GM23338 (cell line): ENCODE measurements around the gene HSF2BP. TPM values are rescaled to one million over a fixed set of nuclear protein-coding genes. Genes with fewer than 3 reads are reported as not detected.

Experiments used
- ATAC-seq: fragments of 200-7000 bp; cut with Tn5 transposase; 3 replicates; pipeline ENCODE4 v1.9.1; 2020
- DNase-seq: peaks from one replicate; pipeline ENCODE4 v3.0.0-alpha.2; 2015; ENCODE audit warnings: low spot score
- H2AFZ ChIP-seq: fragments of 200-600 bp; sonication (generic); 2 replicates; pipeline ENCODE4 v1.8.0; 2016; ENCODE audit warnings: antibody characterized with exemption, mild to moderate bottlenecking, moderate library complexity
- H3F3A ChIP-seq: fragments of 200-600 bp; sonication (generic); replicated peaks from 2 replicates; pipeline ENCODE4 v1.8.0; 2017; ENCODE audit warnings: antibody characterized with exemption, mixed run types, low read depth
- H3K27ac ChIP-seq: fragments of 200-600 bp; sonication (generic); 2 replicates; pipeline ENCODE4 v1.6.1; 2016; ENCODE audit warnings: low read depth
- H3K27me3 ChIP-seq: fragments of 200-600 bp; sonication (generic); 2 replicates; pipeline ENCODE4 v1.8.0; 2016; ENCODE audit warnings: mild to moderate bottlenecking, mixed run types, moderate library complexity; ENCODE audit not compliant: insufficient read depth
- H3K36me3 ChIP-seq: fragments of 200-600 bp; sonication (generic); 2 replicates; pipeline ENCODE4 v1.8.0; 2016; ENCODE audit warnings: mild to moderate bottlenecking; ENCODE audit not compliant: insufficient read depth
- H3K4me1 ChIP-seq: fragments of 200-600 bp; sonication (generic); 2 replicates; pipeline ENCODE4 v1.8.0; 2016; ENCODE audit warnings: mild to moderate bottlenecking, moderate library complexity; ENCODE audit not compliant: insufficient read depth
- H3K4me2 ChIP-seq: fragments of 200-600 bp; sonication (generic); 2 replicates; pipeline ENCODE4 v1.7.1; 2017; ENCODE audit warnings: mixed run types
- H3K4me3 ChIP-seq: fragments of 200-600 bp; sonication (generic); 2 replicates; pipeline ENCODE4 v1.6.1; 2016; ENCODE audit warnings: mixed run types
- H3K79me2 ChIP-seq: fragments of 200-600 bp; sonication (generic); replicated peaks from 2 replicates; pipeline ENCODE4 v1.8.0; 2017; ENCODE audit warnings: mild to moderate bottlenecking; ENCODE audit not compliant: insufficient read depth
- H3K9me2 ChIP-seq: fragments of 200-600 bp; sonication (generic); 2 replicates; pipeline ENCODE4 v1.8.0; 2017; ENCODE audit not compliant: insufficient read depth
- H4K20me1 ChIP-seq: fragments of 200-600 bp; sonication (generic); replicated peaks from 2 replicates; pipeline ENCODE4 v1.8.0; 2017; ENCODE audit warnings: mild to moderate bottlenecking; ENCODE audit not compliant: insufficient read depth
- H3K27ac Mint-ChIP-seq: 2 replicates; pipeline ENCODE4 v1.8.0; 2020; ENCODE audit warnings: inconsistent platforms, mild to moderate bottlenecking, moderate library complexity, mixed read lengths
- H3K27me3 Mint-ChIP-seq: 3 replicates; pipeline ENCODE4 v1.8.0; 2022; ENCODE audit warnings: low read depth, mild to moderate bottlenecking, moderate library complexity, mixed read lengths, inconsistent platforms; ENCODE audit not compliant: insufficient read depth, poor library complexity
- H3K36me3 Mint-ChIP-seq: 3 replicates; pipeline ENCODE4 v1.8.0; 2021; ENCODE audit warnings: low read depth, mild to moderate bottlenecking, inconsistent platforms, moderate library complexity, mixed read lengths
- H3K4me1 Mint-ChIP-seq: 3 replicates; pipeline ENCODE4 v1.8.0; 2020; ENCODE audit warnings: mild to moderate bottlenecking, inconsistent platforms, mixed read lengths
- H3K4me3 Mint-ChIP-seq: 3 replicates; pipeline ENCODE4 v1.8.0; 2021; ENCODE audit warnings: moderate library complexity, mild to moderate bottlenecking, inconsistent platforms, mixed read lengths
- H3K9me3 Mint-ChIP-seq: 3 replicates; pipeline ENCODE4 v1.8.0; 2020; ENCODE audit warnings: moderate library complexity, mild to moderate bottlenecking, inconsistent platforms, mixed read lengths
- EZH2 ChIP-seq: fragments of 200-600 bp; sonication (generic); IDR thresholded peaks from one replicate; pipeline ENCODE4 v1.8.0; 2017; ENCODE audit warnings: antibody characterized with exemption, mild to moderate bottlenecking, low read depth; ENCODE audit not compliant: unreplicated experiment
- JUNB ChIP-seq: IDR thresholded peaks from one replicate; pipeline ENCODE4 v1.6.1; 2016; ENCODE audit warnings: antibody characterized with exemption; ENCODE audit not compliant: unreplicated experiment
- NANOG ChIP-seq: IDR thresholded peaks from 2 replicates; pipeline ENCODE4 v1.6.1; 2016; ENCODE audit warnings: antibody characterized with exemption, borderline replicate concordance
- POLR2AphosphoS5 ChIP-seq: IDR thresholded peaks from 2 replicates; pipeline ENCODE4 v1.6.1; 2016; ENCODE audit warnings: antibody characterized with exemption, low read depth
- ZNF114 ChIP-seq: fragments of 250-450 bp; sonication (Bioruptor Pico); IDR thresholded peaks from 2 replicates; pipeline ENCODE4 v1.5.0; 2020; ENCODE audit warnings: mild to moderate bottlenecking, moderate library complexity
- ZNF331 ChIP-seq: fragments of 250-450 bp; sonication (Bioruptor Pico); IDR thresholded peaks from 2 replicates; pipeline ENCODE4 v1.5.0; 2020; ENCODE audit warnings: low read depth, mild to moderate bottlenecking, moderate library complexity
- polyA plus RNA-seq: library from polyadenylated mRNA; unstranded; fragments of >200 nt; fragmentation: Nextera tagmentation; extraction: Ambion mirVana; gene quantifications from 2 replicates; pipeline ENCODE4 v1.2.1, GENCODE V29; 2016
- total RNA-seq: library from RNA; depleted of rRNA; stranded (reverse); fragments of >200 nt; shearing (Covaris generic); gene quantifications from 2 replicates; pipeline ENCODE4 v1.2.3, GENCODE V29; 2014
- TF ChIP-seq, protein P1 (sequence below), 2 experiments: fragments of 200-600 bp in 1 of 2; sonication (generic) in 1 of 2; conservative IDR thresholded peaks; 2 replicates each; pipeline versions ENCODE4 v1.5.1 to v1.6.1; 2016 to 2017; ENCODE audit warnings: antibody characterized with exemption in 2 of 2, low read depth in 2 of 2, mild to moderate bottlenecking in 2 of 2, moderate library complexity in 1 of 2
- TF ChIP-seq, protein P2 (sequence below): fragments of 250-450 bp; sonication (Bioruptor Pico); IDR thresholded peaks from 2 replicates; pipeline ENCODE4 v1.5.0; 2020; ENCODE audit warnings: mild to moderate bottlenecking, moderate library complexity
- TF ChIP-seq, protein P3 (sequence below): IDR thresholded peaks from one replicate; pipeline ENCODE4 v1.6.1; 2018; ENCODE audit warnings: antibody characterized with exemption; ENCODE audit not compliant: unreplicated experiment

HSF2BP gene
- total and polyA plus RNA-seq, 2 experiments from 2014 or later, result 0.78 to 2.0 TPM

DNA sequence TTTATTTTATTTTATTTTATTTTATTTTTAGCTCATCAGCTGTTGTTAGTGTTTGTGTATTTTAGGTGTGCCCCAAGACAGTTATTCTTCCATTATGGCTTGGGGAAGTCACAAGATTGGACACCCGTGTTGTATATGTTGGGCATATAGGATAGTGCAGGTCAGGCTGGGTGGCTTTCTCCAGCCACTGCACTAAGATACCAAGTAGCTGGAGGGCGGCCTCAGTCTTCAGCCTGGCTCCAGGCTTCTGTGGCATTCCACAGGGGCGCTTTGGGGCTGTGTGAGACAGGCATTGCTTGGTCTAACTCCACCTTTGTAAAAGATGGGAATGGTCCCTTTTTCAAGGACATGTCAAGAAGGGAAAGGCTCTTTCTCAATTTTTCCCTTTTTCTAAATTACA is 16.6 kb upstream of the HSF2BP start:
- peaks cover 81% of the 10 kb centered on the region for H3K79me2 ChIP-seq
- no peak for ATAC-seq
- H3K9me2 ChIP-seq, result no peaks in the 10 kb centered on the region
- H3K36me3 Mint-ChIP-seq, result peaks cover 80% of the 10 kb centered on the region
- peaks cover 12% of the 10 kb centered on the region for H3K4me1 Mint-ChIP-seq
- no peak for TF ChIP-seq JUNB
- TF ChIP-seq, protein P1, sequence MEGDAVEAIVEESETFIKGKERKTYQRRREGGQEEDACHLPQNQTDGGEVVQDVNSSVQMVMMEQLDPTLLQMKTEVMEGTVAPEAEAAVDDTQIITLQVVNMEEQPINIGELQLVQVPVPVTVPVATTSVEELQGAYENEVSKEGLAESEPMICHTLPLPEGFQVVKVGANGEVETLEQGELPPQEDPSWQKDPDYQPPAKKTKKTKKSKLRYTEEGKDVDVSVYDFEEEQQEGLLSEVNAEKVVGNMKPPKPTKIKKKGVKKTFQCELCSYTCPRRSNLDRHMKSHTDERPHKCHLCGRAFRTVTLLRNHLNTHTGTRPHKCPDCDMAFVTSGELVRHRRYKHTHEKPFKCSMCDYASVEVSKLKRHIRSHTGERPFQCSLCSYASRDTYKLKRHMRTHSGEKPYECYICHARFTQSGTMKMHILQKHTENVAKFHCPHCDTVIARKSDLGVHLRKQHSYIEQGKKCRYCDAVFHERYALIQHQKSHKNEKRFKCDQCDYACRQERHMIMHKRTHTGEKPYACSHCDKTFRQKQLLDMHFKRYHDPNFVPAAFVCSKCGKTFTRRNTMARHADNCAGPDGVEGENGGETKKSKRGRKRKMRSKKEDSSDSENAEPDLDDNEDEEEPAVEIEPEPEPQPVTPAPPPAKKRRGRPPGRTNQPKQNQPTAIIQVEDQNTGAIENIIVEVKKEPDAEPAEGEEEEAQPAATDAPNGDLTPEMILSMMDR (conservative IDR thresholded peaks at IDR 0.05; ENCODE audit: low read depth in 2 of 2), result no peak
- H4K20me1 ChIP-seq, result peaks cover 45% of the 10 kb centered on the region
- H3K4me3 ChIP-seq, result no peak overlapping the region
- H3K36me3 ChIP-seq, result peaks cover 49% of the 10 kb centered on the region
- peaks cover 7% of the 10 kb centered on the region for H3K27me3 Mint-ChIP-seq
- H3K27ac ChIP-seq, result no peak overlapping the region
- H3K4me3 Mint-ChIP-seq, result no peak overlapping the region
- no peak overlapping the region for H3K4me2 ChIP-seq
- H3F3A ChIP-seq, result peaks cover 14% of the 10 kb centered on the region
- no peak overlapping the region for H3K27ac Mint-ChIP-seq
- no peak for DNase-seq
- H2AFZ ChIP-seq, result no peak overlapping the region
- no peaks in the 10 kb centered on the region for H3K9me3 Mint-ChIP-seq
- no peaks in the 10 kb centered on the region for H3K27me3 ChIP-seq
- 0 out of 2 replicates have a peak, but pooled peaks cover 5% of the 10 kb centered on the region for H3K4me1 ChIP-seq

DNA sequence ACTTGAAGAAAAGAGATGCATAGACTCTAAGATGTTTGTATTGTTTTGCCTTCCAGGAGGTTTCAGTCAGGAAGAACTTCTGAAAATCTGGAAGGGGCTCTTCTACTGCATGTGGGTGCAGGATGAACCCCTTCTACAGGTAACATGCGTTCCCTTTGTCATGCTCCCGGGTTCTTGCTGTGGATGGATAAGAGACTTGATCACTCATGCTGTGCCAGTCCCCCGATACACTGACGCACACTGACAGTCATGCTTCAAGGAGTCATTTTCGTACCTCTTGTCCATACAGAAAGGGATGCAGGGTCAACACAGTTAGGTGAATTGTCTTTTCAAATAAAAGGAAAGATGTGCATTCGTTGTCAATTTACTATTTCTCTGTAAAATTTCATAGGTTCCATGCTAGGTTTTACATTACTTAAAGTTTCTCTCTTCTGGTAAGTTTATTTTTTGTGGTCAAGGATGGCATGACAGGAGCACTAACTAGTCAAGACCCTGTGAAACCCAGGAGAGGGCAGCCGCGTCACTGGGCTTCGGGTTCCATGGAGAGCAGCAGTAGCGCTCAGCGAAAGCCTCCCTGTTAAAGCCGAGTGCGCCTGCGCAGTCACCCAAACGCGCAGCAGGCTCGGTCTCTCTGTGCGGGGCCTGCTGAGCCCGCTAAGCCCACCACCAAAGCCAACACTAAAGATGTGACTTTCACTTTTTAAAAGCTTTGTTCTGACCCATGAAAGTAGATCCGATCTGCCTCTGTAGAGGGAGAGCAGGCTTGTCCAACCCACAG is 10.7 kb upstream of the HSF2BP start:
- H3K27ac Mint-ChIP-seq, result peak overlapping the region; percentile 34; the same call in 1 of the 2 replicates

More for the DNA sequence above, 10.7 kb upstream of the HSF2BP start:
- Mint-ChIP-seq H3K36me3 (peaks cover 68% of the 10 kb centered on the region), H3K9me3 (no peaks in the 10 kb centered on the region), H3K27me3 (peaks cover 5% of the 10 kb centered on the region), H3K4me3 (no peak overlapping the region), H3K4me1 (peaks cover 25% of the 10 kb centered on the region)
- Histone ChIP-seq H3K4me2 (no peak overlapping the region), H3K4me1 (peaks cover 5% of the 10 kb centered on the region; the same call in 1 of the 2 replicates), H3K27ac (no peak overlapping the region), H3K79me2 (peaks cover 79% of the 10 kb centered on the region), H3K4me3 (no peak overlapping the region), H4K20me1 (peaks cover 43% of the 10 kb centered on the region), H3K27me3 (no peaks in the 10 kb centered on the region), H3K36me3 (peaks cover 11% of the 10 kb centered on the region; the same call in 1 of the 2 replicates), H3K9me2 (no peaks in the 10 kb centered on the region), H2AFZ (no peak overlapping the region), H3F3A (peaks cover 10% of the 10 kb centered on the region)
- TF ChIP-seq EZH2, result no peak
- no peak for TF ChIP-seq ZNF331 (CRISPR knock-in tag)
- no peak for TF ChIP-seq JUNB
- no peak for TF ChIP-seq POLR2AphosphoS5
- TF ChIP-seq NANOG, result no peak
- no peak for TF ChIP-seq ZNF114 (CRISPR knock-in tag)
- TF ChIP-seq, protein P2, sequence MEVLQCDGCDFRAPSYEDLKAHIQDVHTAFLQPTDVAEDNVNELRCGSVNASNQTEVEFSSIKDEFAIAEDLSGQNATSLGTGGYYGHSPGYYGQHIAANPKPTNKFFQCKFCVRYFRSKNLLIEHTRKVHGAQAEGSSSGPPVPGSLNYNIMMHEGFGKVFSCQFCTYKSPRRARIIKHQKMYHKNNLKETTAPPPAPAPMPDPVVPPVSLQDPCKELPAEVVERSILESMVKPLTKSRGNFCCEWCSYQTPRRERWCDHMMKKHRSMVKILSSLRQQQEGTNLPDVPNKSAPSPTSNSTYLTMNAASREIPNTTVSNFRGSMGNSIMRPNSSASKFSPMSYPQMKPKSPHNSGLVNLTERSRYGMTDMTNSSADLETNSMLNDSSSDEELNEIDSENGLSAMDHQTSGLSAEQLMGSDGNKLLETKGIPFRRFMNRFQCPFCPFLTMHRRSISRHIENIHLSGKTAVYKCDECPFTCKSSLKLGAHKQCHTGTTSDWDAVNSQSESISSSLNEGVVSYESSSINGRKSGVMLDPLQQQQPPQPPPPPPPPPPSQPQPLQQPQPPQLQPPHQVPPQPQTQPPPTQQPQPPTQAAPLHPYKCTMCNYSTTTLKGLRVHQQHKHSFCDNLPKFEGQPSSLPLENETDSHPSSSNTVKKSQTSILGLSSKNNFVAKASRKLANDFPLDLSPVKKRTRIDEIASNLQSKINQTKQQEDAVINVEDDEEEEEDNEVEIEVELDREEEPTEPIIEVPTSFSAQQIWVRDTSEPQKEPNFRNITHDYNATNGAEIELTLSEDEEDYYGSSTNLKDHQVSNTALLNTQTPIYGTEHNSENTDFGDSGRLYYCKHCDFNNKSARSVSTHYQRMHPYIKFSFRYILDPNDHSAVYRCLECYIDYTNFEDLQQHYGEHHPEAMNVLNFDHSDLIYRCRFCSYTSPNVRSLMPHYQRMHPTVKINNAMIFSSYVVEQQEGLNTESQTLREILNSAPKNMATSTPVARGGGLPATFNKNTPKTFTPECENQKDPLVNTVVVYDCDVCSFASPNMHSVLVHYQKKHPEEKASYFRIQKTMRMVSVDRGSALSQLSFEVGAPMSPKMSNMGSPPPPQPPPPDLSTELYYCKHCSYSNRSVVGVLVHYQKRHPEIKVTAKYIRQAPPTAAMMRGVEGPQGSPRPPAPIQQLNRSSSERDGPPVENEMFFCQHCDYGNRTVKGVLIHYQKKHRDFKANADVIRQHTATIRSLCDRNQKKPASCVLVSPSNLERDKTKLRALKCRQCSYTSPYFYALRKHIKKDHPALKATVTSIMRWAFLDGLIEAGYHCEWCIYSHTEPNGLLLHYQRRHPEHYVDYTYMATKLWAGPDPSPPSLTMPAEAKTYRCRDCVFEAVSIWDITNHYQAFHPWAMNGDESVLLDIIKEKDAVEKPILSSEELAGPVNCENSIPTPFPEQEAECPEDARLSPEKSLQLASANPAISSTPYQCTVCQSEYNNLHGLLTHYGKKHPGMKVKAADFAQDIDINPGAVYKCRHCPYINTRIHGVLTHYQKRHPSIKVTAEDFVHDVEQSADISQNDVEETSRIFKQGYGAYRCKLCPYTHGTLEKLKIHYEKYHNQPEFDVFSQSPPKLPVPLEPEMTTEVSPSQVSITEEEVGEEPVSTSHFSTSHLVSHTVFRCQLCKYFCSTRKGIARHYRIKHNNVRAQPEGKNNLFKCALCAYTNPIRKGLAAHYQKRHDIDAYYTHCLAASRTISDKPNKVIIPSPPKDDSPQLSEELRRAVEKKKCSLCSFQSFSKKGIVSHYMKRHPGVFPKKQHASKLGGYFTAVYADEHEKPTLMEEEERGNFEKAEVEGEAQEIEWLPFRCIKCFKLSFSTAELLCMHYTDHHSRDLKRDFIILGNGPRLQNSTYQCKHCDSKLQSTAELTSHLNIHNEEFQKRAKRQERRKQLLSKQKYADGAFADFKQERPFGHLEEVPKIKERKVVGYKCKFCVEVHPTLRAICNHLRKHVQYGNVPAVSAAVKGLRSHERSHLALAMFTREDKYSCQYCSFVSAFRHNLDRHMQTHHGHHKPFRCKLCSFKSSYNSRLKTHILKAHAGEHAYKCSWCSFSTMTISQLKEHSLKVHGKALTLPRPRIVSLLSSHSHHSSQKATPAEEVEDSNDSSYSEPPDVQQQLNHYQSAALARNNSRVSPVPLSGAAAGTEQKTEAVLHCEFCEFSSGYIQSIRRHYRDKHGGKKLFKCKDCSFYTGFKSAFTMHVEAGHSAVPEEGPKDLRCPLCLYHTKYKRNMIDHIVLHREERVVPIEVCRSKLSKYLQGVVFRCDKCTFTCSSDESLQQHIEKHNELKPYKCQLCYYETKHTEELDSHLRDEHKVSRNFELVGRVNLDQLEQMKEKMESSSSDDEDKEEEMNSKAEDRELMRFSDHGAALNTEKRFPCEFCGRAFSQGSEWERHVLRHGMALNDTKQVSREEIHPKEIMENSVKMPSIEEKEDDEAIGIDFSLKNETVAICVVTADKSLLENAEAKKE (CRISPR knock-in tag), result no peak
- TF ChIP-seq, protein P3, sequence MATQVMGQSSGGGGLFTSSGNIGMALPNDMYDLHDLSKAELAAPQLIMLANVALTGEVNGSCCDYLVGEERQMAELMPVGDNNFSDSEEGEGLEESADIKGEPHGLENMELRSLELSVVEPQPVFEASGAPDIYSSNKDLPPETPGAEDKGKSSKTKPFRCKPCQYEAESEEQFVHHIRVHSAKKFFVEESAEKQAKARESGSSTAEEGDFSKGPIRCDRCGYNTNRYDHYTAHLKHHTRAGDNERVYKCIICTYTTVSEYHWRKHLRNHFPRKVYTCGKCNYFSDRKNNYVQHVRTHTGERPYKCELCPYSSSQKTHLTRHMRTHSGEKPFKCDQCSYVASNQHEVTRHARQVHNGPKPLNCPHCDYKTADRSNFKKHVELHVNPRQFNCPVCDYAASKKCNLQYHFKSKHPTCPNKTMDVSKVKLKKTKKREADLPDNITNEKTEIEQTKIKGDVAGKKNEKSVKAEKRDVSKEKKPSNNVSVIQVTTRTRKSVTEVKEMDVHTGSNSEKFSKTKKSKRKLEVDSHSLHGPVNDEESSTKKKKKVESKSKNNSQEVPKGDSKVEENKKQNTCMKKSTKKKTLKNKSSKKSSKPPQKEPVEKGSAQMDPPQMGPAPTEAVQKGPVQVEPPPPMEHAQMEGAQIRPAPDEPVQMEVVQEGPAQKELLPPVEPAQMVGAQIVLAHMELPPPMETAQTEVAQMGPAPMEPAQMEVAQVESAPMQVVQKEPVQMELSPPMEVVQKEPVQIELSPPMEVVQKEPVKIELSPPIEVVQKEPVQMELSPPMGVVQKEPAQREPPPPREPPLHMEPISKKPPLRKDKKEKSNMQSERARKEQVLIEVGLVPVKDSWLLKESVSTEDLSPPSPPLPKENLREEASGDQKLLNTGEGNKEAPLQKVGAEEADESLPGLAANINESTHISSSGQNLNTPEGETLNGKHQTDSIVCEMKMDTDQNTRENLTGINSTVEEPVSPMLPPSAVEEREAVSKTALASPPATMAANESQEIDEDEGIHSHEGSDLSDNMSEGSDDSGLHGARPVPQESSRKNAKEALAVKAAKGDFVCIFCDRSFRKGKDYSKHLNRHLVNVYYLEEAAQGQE, result no peak
- no peak for DNase-seq
- no peak for ATAC-seq
